ENCODE results near the gene PRAC1. TPM values are rescaled to one million over a fixed set of nuclear protein-coding genes. Genes with fewer than 3 reads are reported as not detected.
A peak's percentile ranks its signal among the peaks of the same experiment; 100 is the strongest.

PRAC1 gene
- total RNA-seq, 1 donor from 2014 or later: not detected

GRCh38 chr17:48747445-48748363 is 25.4 kb upstream of the PRAC1 start:
- DNase-seq (ENCODE audit: low spot score): no peak
- ATAC-seq: no peak

GRCh38 chr17:48746916-48747444 is 24.7 kb upstream of the PRAC1 start:
- DNase-seq (ENCODE audit: low spot score) (no peak), ATAC-seq (no peak)

DNA sequence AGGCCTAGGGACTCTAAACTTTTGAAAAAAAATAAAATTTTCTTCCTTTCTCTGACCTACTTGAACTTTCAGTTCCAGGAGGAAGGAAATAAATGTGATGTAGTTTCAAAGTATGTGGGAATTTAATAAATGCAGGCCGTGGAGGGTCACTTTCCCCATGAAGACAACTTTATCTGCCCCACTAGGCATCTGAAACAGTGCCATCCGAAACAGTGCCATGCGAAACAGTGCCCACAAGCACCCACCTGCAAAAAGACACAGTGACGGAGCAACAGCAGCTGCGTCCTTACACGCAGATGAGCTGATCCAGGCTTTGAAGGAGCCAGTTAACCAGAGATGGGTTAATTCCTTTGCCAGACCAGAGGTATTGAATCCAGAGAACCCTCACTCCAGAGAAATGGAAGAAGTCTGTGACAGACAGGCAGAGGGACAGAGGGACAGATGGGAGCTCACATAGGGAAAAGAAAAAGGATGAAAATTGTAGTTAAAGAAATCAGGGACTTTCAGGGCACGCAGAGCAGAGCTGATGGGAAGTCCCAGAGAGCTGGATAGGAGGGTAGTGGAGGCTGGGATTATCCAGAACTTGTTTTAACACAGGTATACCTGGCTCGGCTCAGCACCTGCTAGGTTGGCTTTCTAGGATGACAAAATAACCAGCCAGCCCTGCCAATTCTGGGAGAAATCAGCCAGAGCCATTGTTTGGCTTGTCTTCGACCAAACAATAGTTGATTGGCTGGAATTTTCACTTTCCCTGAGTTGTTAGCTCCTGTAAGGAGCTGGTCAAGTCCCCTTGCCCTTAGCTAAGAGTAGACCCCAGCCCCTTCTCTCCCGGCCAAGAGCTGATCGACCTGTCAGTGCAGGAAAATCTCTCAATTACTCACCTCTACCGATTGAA is 23.3 kb upstream of the PRAC1 start:
- no peak for ATAC-seq
- DNase-seq (ENCODE audit: low spot score): no peak

GRCh38 chr17:48740537-48740936 is 18.2 kb upstream of the PRAC1 start:
- DNase-seq (ENCODE audit: low spot score): no peak

GRCh38 chr17:48738803-48739526 is 16.6 kb upstream of the PRAC1 start:
- no peak for DNase-seq (ENCODE audit: low spot score)
- no peak for ATAC-seq

More at GRCh38 chr17:48740537-48740936, 18.2 kb upstream of the PRAC1 start:
- no peak for ATAC-seq

- ATAC-seq: no peak
- DNase-seq (ENCODE audit: low spot score): no peak
Measured at GRCh38 chr17:48738424-48738802, 16.1 kb upstream of the PRAC1 start.

- DNase-seq (ENCODE audit: low spot score) (no peak), ATAC-seq (peak; percentile 34)
Measured at GRCh38 chr17:48737330-48738043, 15.2 kb upstream of the PRAC1 start.

GRCh38 chr17:48735062-48735351 is 12.7 kb upstream of the PRAC1 start:
- no peak for DNase-seq (ENCODE audit: low spot score)

DNA sequence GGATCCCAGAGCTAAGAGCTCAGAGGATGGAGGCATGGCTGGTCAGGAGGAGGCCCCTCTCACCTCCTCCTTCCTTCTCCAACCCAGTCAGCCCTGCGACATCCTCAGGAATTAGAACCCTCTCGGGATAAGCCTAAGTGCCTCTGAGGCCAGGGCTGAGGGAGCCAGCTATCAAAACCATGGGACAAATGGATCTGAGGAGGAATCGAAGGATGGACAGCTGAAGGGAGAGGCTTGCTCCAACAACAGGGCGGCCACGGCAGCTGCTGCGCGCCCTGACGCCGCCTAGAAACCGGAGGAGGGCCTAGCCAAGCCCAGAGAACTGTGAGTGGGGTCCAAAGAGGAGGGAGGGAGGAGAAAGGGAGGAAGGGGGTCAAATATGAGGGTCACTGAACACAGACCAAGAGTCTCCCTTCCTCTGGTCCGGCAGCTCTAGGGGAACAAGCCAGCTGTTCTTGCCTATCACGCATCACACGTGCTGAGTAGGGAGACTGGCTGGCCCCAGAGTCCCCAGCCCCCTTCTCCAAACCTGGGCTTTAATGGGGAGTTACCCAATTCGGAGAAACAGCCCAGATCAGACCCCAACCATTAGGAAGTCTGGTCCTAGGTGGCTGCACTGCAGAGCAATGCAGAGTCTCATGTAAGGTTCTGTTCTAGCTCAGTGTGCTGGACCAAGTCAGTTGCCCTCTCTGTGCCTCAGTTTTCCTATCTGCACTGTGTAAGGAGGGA is 12.2 kb upstream of the PRAC1 start:
- DNase-seq (ENCODE audit: low spot score) (no peak), ATAC-seq (no peak)

More at GRCh38 chr17:48735062-48735351, 12.7 kb upstream of the PRAC1 start:
- no peak for ATAC-seq

DNA sequence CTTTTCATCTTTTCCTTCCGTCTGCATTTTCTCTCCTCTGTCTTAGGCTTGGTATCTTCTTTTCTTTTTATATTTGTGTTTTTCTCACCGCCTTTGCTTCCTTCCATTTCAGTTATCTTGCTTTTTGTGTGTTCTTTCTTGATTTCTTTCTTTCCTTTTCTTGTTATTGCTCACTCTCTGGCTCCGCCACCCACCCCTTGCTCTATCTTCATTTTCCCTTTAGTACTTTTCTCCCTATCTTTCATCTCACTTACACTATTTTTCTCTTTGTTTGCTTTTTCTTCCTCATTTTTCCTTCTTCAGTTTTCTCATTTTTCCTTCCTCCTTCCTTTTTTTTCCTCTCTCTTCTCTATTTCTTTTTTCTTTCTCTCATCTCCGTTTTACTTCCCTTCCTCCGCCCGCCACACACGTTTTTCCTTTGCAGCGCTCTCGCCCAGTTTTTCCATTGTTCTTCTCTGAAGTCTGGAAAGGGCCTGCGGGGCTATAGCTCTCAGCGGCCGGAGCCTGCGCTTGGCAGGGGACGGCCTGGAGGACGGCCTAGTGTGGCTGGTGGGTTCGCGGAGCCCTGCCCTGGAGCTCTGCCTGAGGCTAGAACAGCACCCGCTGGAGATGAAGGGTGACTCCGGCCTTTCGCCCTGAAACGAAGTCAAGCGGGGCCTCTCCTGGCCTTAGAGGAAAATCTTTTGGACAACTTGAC is 11.5 kb upstream of the PRAC1 start:
- DNase-seq (ENCODE audit: low spot score) (no peak), ATAC-seq (no peak)

DNA sequence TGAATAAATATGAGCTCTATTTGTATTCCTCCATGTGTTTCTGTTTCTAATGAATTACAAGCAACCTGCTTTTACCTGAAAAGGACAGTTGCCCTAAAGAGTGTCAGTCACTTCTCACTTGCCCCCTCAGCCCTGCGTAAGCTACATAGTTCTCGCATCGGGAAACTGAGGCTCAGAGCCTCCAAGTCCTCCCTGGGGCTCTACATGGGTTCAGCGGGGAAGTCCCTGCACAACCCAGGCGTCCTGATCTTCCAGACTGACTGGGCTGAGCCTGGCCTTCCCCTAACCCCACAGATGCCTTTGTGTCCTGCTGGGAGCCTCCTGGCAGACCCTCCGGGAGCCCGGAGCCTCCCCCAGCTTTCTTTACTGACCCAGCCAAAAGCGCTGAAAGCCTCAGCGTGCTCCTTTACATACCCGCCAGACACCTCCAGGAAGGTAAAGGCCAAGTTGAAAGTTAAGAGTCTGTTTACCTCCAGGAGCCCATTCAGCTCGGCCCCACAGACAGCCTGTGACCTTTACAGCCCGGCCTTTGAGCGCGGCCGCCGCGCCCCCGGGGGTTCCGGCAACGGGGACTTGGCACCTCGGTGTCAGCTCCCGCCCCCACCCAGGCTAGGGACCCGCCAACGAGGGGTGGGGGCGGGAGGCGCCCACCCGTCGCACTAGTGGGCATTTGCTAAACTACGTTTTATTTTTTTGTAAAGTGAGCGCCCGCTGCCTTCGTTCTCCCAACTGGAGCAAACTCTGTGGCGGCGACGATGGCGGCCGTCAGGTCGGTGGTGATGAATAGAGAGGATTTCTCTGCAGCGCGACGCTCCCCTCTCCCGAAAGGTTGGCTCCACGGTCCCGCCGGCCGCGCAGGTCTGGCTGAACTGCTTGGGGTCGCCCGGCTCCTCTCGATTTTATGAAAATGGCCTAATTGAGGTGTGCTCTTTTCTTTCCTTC is 10.6 kb upstream of the PRAC1 start:
- DNase-seq (ENCODE audit: low spot score): no peak
- ATAC-seq: no peak

- ATAC-seq (no peak), DNase-seq (ENCODE audit: low spot score) (no peak)
Measured at GRCh38 chr17:48731355-48731754, 9.0 kb upstream of the PRAC1 start.

- no peak for DNase-seq (ENCODE audit: low spot score)
- no peak for ATAC-seq
Measured at GRCh38 chr17:48730240-48730550, 7.9 kb upstream of the PRAC1 start.

- ATAC-seq: no peak
- DNase-seq (ENCODE audit: low spot score): no peak
Measured at GRCh38 chr17:48729335-48730239, 7.3 kb upstream of the PRAC1 start.

GRCh38 chr17:48728232-48729231 is 6.2 kb upstream of the PRAC1 start, which contains the start of gene HOXB13:
TSS of gene HOXB13 (minus strand) at chr17:48728750. CDS start at chr17:48728593, 157 bp downstream.
- ATAC-seq: no peak
- no peak for DNase-seq (ENCODE audit: low spot score)

Data from left lobe of liver (tissue), 2 donors.